Liver (tissue), 9 donors: ENCODE data around the gene BEX4. TPM values are rescaled to one million over a fixed set of nuclear protein-coding genes. Genes with fewer than 3 reads are reported as not detected.
"Not testable (repeated sequence)": the region's sequence is repeated elsewhere in the genome, so short reads cannot be mapped to it uniquely, and the experiment has no call there.

ENCODE experiments used
- DNase-seq: peaks from one replicate; pipeline ENCODE4 v3.0.0-alpha.2; 2017; ENCODE audit warnings: low spot score
- H3K27ac ChIP-seq, 2 donors: one replicate each; pipeline ENCODE4 v1.7.0; 2013; ENCODE audit warnings: inconsistent platforms in 2 of 2, low read length in 2 of 2, control low read depth in 1 of 2, low read depth in 1 of 2, mild to moderate bottlenecking in 1 of 2
- H3K27me3 ChIP-seq, 4 donors: one replicate each; pipeline versions ENCODE4 v1.6.1 to v1.7.0; 2013; ENCODE audit warnings: low read length in 3 of 4, inconsistent platforms in 1 of 4, mild to moderate bottlenecking in 1 of 4, moderate library complexity in 1 of 4; ENCODE audit not compliant: control insufficient read depth in 4 of 4, insufficient read depth in 4 of 4
- H3K36me3 ChIP-seq, 4 donors: one replicate each; pipeline versions ENCODE4 v1.6.1 to v1.7.0; 2013; ENCODE audit warnings: low read length in 3 of 4, mild to moderate bottlenecking in 3 of 4, low read depth in 1 of 4, moderate library complexity in 1 of 4; ENCODE audit not compliant: control insufficient read depth in 4 of 4, insufficient read depth in 3 of 4
- H3K4me1 ChIP-seq, 4 donors: one replicate each; pipeline versions ENCODE4 v1.6.1 to v1.7.0; 2013; ENCODE audit warnings: low read length in 3 of 4, mild to moderate bottlenecking in 3 of 4, moderate library complexity in 1 of 4; ENCODE audit not compliant: control insufficient read depth in 4 of 4, insufficient read depth in 4 of 4
- H3K4me3 ChIP-seq, 3 donors: one replicate each; pipeline versions ENCODE4 v1.6.1 to v1.7.0; 2013; ENCODE audit warnings: low read length in 3 of 3, control low read depth in 1 of 3, low read depth in 1 of 3, mild to moderate bottlenecking in 1 of 3
- H3K9ac ChIP-seq, 2 donors: one replicate each; pipeline ENCODE4 v1.7.0; 2013; ENCODE audit warnings: low read length in 2 of 2, mild to moderate bottlenecking in 2 of 2, moderate library complexity in 2 of 2, control low read depth in 1 of 2, low read depth in 1 of 2
- H3K9me3 ChIP-seq, 4 donors: one replicate each; pipeline versions ENCODE4 v1.6.1 to v1.7.0; 2013; ENCODE audit warnings: low read length in 3 of 4; ENCODE audit not compliant: control insufficient read depth in 4 of 4
- ATF3 ChIP-seq: IDR thresholded peaks from 2 replicates; pipeline ENCODE4 v1.6.1; 2016; ENCODE audit warnings: antibody characterized with exemption
- CTCF ChIP-seq: fragments of 150-350 bp; IDR thresholded peaks from 2 replicates; pipeline ENCODE4 v1.5.1; 2017; ENCODE audit warnings: improper control_type of control experiment, low read depth, low read length; ENCODE audit not compliant: missing input control
- EGR1 ChIP-seq, 2 donors: IDR thresholded peaks; 2 replicates each; pipeline ENCODE4 v1.6.1; 2016 to 2018; ENCODE audit warnings: antibody characterized with exemption in 2 of 2, low read depth in 2 of 2
- FOXA1 ChIP-seq: IDR thresholded peaks from 2 replicates; pipeline ENCODE4 v1.6.1; 2016; ENCODE audit warnings: antibody characterized with exemption
- FOXA2 ChIP-seq: IDR thresholded peaks from 2 replicates; pipeline ENCODE4 v1.6.1; 2016; ENCODE audit warnings: antibody characterized with exemption
- GABPA ChIP-seq, 2 donors: IDR thresholded peaks in 1 of 2; conservative IDR thresholded peaks in 1 of 2; 2 replicates each; pipeline ENCODE4 v1.6.1; 2016; ENCODE audit warnings: antibody characterized with exemption in 2 of 2, mild to moderate bottlenecking in 1 of 2, moderate library complexity in 1 of 2
- HNF4A ChIP-seq, 2 donors: conservative IDR thresholded peaks; 2 replicates each; pipeline ENCODE4 v1.6.1; 2016; ENCODE audit warnings: antibody characterized with exemption in 2 of 2, mild to moderate bottlenecking in 2 of 2
- HNF4G ChIP-seq: IDR thresholded peaks from 2 replicates; pipeline ENCODE4 v1.6.1; 2016; ENCODE audit warnings: antibody characterized with exemption
- JUND ChIP-seq, 2 donors: IDR thresholded peaks; 2 replicates each; pipeline ENCODE4 v1.6.1; 2016; ENCODE audit warnings: antibody characterized with exemption in 2 of 2
- MAX ChIP-seq: IDR thresholded peaks from 2 replicates; pipeline ENCODE4 v1.6.1; 2016; ENCODE audit warnings: antibody characterized with exemption
- NR2F2 ChIP-seq: IDR thresholded peaks from 2 replicates; pipeline ENCODE4 v1.6.1; 2016; ENCODE audit warnings: antibody characterized with exemption
- RAD21 ChIP-seq, 2 donors: IDR thresholded peaks; 2 replicates each; pipeline ENCODE4 v1.6.1; 2016; ENCODE audit warnings: antibody characterized with exemption in 2 of 2, mild to moderate bottlenecking in 2 of 2
- REST ChIP-seq: IDR thresholded peaks from 2 replicates; pipeline ENCODE4 v1.6.1; 2016; ENCODE audit warnings: antibody characterized with exemption, mild to moderate bottlenecking
- RXRA ChIP-seq, 2 donors: IDR thresholded peaks; 2 replicates each; pipeline ENCODE4 v1.6.1; 2017 to 2018; ENCODE audit warnings: antibody characterized with exemption in 2 of 2, mild to moderate bottlenecking in 1 of 2
- SP1 ChIP-seq: IDR thresholded peaks from 2 replicates; pipeline ENCODE4 v1.6.1; 2018; ENCODE audit warnings: antibody characterized with exemption, mild to moderate bottlenecking
- TAF1 ChIP-seq: conservative IDR thresholded peaks from 2 replicates; pipeline ENCODE4 v1.6.1; 2016; ENCODE audit warnings: antibody characterized with exemption, mild to moderate bottlenecking
- YY1 ChIP-seq: IDR thresholded peaks from 2 replicates; pipeline ENCODE4 v1.6.1; 2016; ENCODE audit warnings: antibody characterized with exemption, mild to moderate bottlenecking
- WGBS: extraction: QIAGEN DNeasy Blood & Tissue Kit; methylation state at CpG from one replicate; pipeline ENCODE4 v1.1.7; 2013; 5-methylcytosine and 5-hydroxymethylcytosine counted together
- polyA plus RNA-seq, 2 donors: library from polyadenylated mRNA; stranded (reverse) in 1 of 2; unstranded in 1 of 2; fragments of 200-250 nt in 1 of 2; fragments of >200 nt in 1 of 2; fragmentation: Nextera tagmentation in 1 of 2; extraction: Ambion mirVana in 1 of 2; gene quantifications; one replicate each; pipeline versions ENCODE4 v1.2.1 to v1.2.3, GENCODE V29; 2013 to 2015
- total RNA-seq, 2 donors: library from RNA; depleted of rRNA; stranded (reverse); fragments of >200 nt; gene quantifications; one replicate each; pipeline ENCODE4 v1.2.3, GENCODE V29; 2014
- TF ChIP-seq, protein P1 (sequence below): IDR thresholded peaks from 2 replicates; pipeline ENCODE4 v1.6.1; 2016; ENCODE audit warnings: antibody characterized with exemption
- donor health status: healthy.
- donor health status: healthy.
- donor health status: healthy.
- donor health status: healthy.
- donor health status: healthy.

The BEX4 gene
- total and polyA plus RNA-seq, 4 donors = 2.0 to 26.5 (median 7.5) TPM

- Histone ChIP-seq H3K4me1 (no peaks in the 10 kb centered on the region), H3K27ac (no peak overlapping the region), H3K9ac (no peak overlapping the region), H3K4me3 (no peak overlapping the region), H3K9me3 (no peaks in the 10 kb centered on the region), H3K36me3 (no peaks in the 10 kb centered on the region), H3K27me3 (no peaks in the 10 kb centered on the region)
- DNase-seq = no peak
- 91% methylated on average over 1 of the region's 1 CpG for WGBS
- TF ChIP-seq RXRA (IDR thresholded peaks at IDR 0.05) = no peak
- no peak for TF ChIP-seq YY1
- no peak for TF ChIP-seq EGR1 (IDR thresholded peaks at IDR 0.05; ENCODE audit: low read depth in 2 of 2)
- no peak for TF ChIP-seq RAD21 (IDR thresholded peaks at IDR 0.05)
- TF ChIP-seq FOXA1 = no peak
- TF ChIP-seq HNF4G = no peak
- TF ChIP-seq, protein P1, sequence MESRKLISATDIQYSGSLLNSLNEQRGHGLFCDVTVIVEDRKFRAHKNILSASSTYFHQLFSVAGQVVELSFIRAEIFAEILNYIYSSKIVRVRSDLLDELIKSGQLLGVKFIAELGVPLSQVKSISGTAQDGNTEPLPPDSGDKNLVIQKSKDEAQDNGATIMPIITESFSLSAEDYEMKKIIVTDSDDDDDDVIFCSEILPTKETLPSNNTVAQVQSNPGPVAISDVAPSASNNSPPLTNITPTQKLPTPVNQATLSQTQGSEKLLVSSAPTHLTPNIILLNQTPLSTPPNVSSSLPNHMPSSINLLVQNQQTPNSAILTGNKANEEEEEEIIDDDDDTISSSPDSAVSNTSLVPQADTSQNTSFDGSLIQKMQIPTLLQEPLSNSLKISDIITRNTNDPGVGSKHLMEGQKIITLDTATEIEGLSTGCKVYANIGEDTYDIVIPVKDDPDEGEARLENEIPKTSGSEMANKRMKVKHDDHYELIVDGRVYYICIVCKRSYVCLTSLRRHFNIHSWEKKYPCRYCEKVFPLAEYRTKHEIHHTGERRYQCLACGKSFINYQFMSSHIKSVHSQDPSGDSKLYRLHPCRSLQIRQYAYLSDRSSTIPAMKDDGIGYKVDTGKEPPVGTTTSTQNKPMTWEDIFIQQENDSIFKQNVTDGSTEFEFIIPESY = no peak
- TF ChIP-seq JUND (IDR thresholded peaks at IDR 0.05) = no peak
- TF ChIP-seq SP1 = no peak
These were observed 20.0 kb downstream of the BEX4 start for GRCh38 chrX:103234869-103235268.

- not testable (repeated sequence) for H3K4me3 ChIP-seq, H3K36me3 ChIP-seq, DNase-seq, H3K27me3 ChIP-seq, H3K9ac ChIP-seq, H3K9me3 ChIP-seq, H3K27ac ChIP-seq, H3K4me1 ChIP-seq
- 50% methylated on average over 2 of the region's 2 CpGs for WGBS
These were observed 20.7 kb downstream of the BEX4 start for GRCh38 chrX:103235608-103236007.

GRCh38 chrX:103236296-103236695, 21.4 kb downstream of the BEX4 start:
- Histone ChIP-seq H3K36me3 (no peaks in the 10 kb centered on the region), H3K4me3 (no peak overlapping the region), H3K4me1 (no peaks in the 10 kb centered on the region), H3K9me3 (no peaks in the 10 kb centered on the region), H3K27me3 (peaks cover 0 to 2% (median 0%) of the 10 kb centered on the region in 4 donors), H3K27ac (no peak overlapping the region), H3K9ac (no peak overlapping the region)
- 77% methylated on average over 1 of the region's 1 CpG for WGBS
- TF ChIP-seq FOXA1 (no peak), MAX (no peak), RAD21 (IDR thresholded peaks at IDR 0.05) (no peak), JUND (IDR thresholded peaks at IDR 0.05) (no peak), YY1 (no peak), HNF4G (no peak), EGR1 (IDR thresholded peaks at IDR 0.05; ENCODE audit: low read depth in 2 of 2) (no peak), HNF4A (conservative IDR thresholded peaks at IDR 0.05) (no peak), FOXA2 (no peak), REST (no peak), CTCF (no peak), GABPA (IDR thresholded peaks at IDR 0.05 in 1 of 2, conservative IDR thresholded peaks at IDR 0.05 in 1 of 2) (no peak), SP1 (no peak), RXRA (IDR thresholded peaks at IDR 0.05) (no peak), ATF3 (no peak), NR2F2 (no peak), TAF1 (no peak)
- TF ChIP-seq, protein P1 = no peak
- no peak for DNase-seq
